ENCODE measurements around the gene CAPZA2.

Gene CAPZA2

DNA sequence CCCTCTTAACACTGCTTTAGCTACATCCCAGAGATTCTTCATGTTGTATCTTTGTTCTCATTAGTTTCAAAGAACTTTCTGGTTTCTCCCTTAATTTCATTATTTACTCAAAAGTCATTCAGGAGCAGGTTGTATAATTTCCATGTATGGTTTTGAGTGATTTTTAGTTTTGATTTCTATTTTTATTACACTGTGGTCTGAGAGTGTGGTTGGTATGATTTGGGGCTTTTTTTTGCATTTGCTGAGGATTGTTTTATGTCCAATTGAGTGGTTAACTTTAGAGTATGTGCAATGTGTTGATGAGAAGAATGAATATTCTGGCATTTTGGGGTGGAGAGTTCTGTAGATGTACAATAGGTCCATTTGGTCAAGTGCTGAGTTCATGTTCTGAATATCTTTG is 37.9 kb upstream of the CAPZA2 start (continued):
- TF ChIP-seq ZNF585B (tag by site-specific recombination; IDR thresholded peaks at IDR 0.05) (no peak), ZNF548 (tag by site-specific recombination; IDR thresholded peaks at IDR 0.05) (no peak)

DNA sequence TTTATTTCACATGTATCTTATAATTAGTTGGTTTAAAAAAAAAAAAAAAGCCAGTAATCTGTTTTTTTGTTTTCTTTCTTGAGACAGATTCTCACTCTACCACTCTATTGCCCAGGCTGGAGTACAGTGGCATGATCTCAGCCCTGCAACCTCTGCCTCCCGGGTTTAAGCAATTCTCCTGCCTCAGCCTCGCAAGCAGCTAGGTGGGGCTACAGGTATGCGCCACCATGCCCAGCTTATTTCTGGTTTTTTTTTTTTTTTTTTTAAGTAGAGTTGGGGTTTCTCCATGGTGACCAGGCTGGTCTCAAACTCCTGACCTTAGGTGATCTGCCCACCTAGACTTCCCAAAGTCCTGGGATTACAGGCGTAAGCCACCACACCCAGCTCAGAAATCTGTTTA is 34.1 kb upstream of the CAPZA2 start:
- no peaks in the 10 kb centered on the region for H3K4me1 ChIP-seq (ENCODE audit: control insufficient read depth, insufficient read depth, low read length)
- TF ChIP-seq EGR2 (tag by site-specific recombination; IDR thresholded peaks at IDR 0.05; ENCODE audit: low read depth) (no peak), ZNF654 (tag by site-specific recombination; IDR thresholded peaks at IDR 0.05; ENCODE audit: low read depth) (peak; percentile 39), ZNF560 (tag by site-specific recombination; IDR thresholded peaks at IDR 0.05; ENCODE audit: borderline replicate concordance) (no peak), WT1 (tag by site-specific recombination; IDR thresholded peaks at IDR 0.05) (no peak)
- H3K9me3 ChIP-seq (ENCODE audit: control insufficient read depth, insufficient read depth, low read depth, low read length) = no peaks in the 10 kb centered on the region
- no peak overlapping the region for H3K27ac ChIP-seq (ENCODE audit: extremely low read depth, low read depth, low read length)
- ChIA-PET CTCF (interaction anchor here (0.6 to 0.7 kb wide), 2 partner anchors 293 to 566 kb away, joined by 4 read pairs; no protein-coding TSS in a partner anchor), POLR2A (no interaction called here)
- H3K4me3 ChIP-seq (ENCODE audit: low read depth, low read length) = no peak overlapping the region
- H3K36me3 ChIP-seq (ENCODE audit: control insufficient read depth in 2 of 2, insufficient read depth in 1 of 2, low read length in 2 of 2) = no peaks in the 10 kb centered on the region

DNA sequence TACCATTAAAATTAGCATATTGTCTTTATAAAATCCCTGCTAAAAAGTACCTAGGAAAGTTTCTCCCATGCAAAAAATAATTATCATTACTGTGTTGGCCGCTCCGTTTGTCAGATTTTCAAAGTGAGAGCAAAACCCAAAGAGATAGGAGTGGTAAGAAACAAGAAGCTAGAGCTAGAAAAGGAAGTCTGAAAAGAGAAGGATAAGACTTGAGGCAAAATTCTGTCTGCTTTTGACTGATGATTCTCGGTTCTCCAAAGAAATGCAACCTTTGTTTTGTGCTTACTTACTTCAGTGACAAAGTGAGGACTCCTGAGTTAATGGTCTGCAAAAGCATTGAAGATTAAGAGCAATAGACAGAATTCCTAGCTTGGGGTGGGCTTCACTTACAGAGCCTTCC is 33.3 kb upstream of the CAPZA2 start:
- CTCF ChIA-PET = interaction anchor here (0.7 kb wide), 1 partner anchor 292 kb away, joined by 4 read pairs; no protein-coding TSS in a partner anchor
- POLR2A ChIA-PET = no interaction called here
- no peaks in the 10 kb centered on the region for H3K36me3 ChIP-seq (ENCODE audit: control insufficient read depth in 2 of 2, insufficient read depth in 1 of 2, low read length in 2 of 2)
- H3K4me1 ChIP-seq (ENCODE audit: control insufficient read depth, insufficient read depth, low read length) = no peaks in the 10 kb centered on the region
- H3K27ac ChIP-seq (ENCODE audit: extremely low read depth, low read depth, low read length) = no peak overlapping the region
- no peak overlapping the region for H3K4me3 ChIP-seq (ENCODE audit: low read depth, low read length)
- no peaks in the 10 kb centered on the region for H3K9me3 ChIP-seq (ENCODE audit: control insufficient read depth, insufficient read depth, low read depth, low read length)
- TF ChIP-seq ZNF501 (tag by site-specific recombination; IDR thresholded peaks at IDR 0.05) (no peak), KLF7 (tag by site-specific recombination; IDR thresholded peaks at IDR 0.05; ENCODE audit: borderline replicate concordance) (no peak), ZNF626 (tag by site-specific recombination; IDR thresholded peaks at IDR 0.05) (no peak), ZNF560 (tag by site-specific recombination; IDR thresholded peaks at IDR 0.05; ENCODE audit: borderline replicate concordance) (no peak)
- TF ChIP-seq, protein P1, sequence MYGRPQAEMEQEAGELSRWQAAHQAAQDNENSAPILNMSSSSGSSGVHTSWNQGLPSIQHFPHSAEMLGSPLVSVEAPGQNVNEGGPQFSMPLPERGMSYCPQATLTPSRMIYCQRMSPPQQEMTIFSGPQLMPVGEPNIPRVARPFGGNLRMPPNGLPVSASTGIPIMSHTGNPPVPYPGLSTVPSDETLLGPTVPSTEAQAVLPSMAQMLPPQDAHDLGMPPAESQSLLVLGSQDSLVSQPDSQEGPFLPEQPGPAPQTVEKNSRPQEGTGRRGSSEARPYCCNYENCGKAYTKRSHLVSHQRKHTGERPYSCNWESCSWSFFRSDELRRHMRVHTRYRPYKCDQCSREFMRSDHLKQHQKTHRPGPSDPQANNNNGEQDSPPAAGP (tag by site-specific recombination; IDR thresholded peaks at IDR 0.05) = no peak

DNA sequence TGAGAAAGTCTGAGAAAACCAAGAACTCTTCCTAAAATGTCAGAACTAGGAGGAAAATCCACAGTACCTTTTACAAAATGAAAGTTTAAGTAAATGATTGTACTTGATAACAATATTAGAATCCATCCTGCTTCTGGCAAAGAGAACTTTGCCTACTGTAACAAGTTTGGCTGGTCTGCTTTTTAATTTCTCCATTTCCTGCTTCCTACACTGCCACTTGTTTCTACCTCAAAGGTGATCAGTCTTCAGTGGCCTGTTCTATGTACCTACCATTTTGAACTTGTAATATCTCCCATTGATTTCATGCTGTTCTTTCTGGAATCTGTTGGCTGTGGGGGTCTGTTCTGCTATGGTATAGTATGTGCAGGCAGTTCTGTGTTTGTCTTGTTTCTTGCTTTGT is 32.9 kb upstream of the CAPZA2 start:
- TF ChIP-seq ZBTB17 (tag by site-specific recombination; IDR thresholded peaks at IDR 0.05) (no peak), HOXD13 (CRISPR knock-in tag; IDR thresholded peaks at IDR 0.05; ENCODE audit: borderline replicate concordance) (no peak), ZNF624 (tag by site-specific recombination; IDR thresholded peaks at IDR 0.05) (no peak), ZNF146 (tag by site-specific recombination; IDR thresholded peaks at IDR 0.05) (no peak), PRDM1 (tag by site-specific recombination; IDR thresholded peaks at IDR 0.05) (peak; percentile 63; the same call in 1 of the 2 replicates), ZNF555 (tag by site-specific recombination; conservative IDR thresholded peaks at IDR 0.05) (no peak), SETDB1 (IDR thresholded peaks at IDR 0.05; ENCODE audit: insufficient read length, low read length) (no peak)
- Histone ChIP-seq H3K36me3 (ENCODE audit: control insufficient read depth in 2 of 2, insufficient read depth in 1 of 2, low read length in 2 of 2) (no peaks in the 10 kb centered on the region), H3K27ac (ENCODE audit: extremely low read depth, low read depth, low read length) (no peak overlapping the region), H3K9me3 (ENCODE audit: control insufficient read depth, insufficient read depth, low read depth, low read length) (no peaks in the 10 kb centered on the region), H3K4me1 (ENCODE audit: control insufficient read depth, insufficient read depth, low read length) (no peaks in the 10 kb centered on the region), H3K4me3 (ENCODE audit: low read depth, low read length) (no peak overlapping the region)
- CTCF ChIA-PET = no interaction called here
- POLR2A ChIA-PET = no interaction called here

DNA sequence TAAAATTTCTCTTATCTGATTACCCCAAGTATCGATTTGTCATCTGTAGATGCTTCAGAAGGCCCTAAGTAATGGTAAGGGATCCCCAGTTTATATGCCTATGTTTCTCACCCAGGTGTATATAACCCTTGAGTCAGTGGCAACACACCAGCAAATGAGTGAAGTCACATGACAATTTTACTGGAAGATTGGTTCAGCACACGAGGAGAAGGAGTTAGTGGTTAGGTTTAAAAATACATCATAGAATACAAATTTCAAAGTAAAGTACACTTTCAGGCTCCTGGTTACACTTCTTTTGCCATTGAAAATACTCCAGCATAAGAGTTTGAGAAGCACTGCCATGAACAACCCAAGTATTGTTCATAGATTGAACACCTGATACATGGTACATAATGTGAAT is 29.7 kb upstream of the CAPZA2 start:
- ChIA-PET POLR2A (no interaction called here), CTCF (no interaction called here)
- TF ChIP-seq ZSCAN23 (tag by site-specific recombination; IDR thresholded peaks at IDR 0.05) = no peak
- TF ChIP-seq TCF7L2 (IDR thresholded peaks at IDR 0.05; ENCODE audit: borderline replicate concordance, low read depth, low read length) = no peak
- no peak for TF ChIP-seq ZNF548 (tag by site-specific recombination; IDR thresholded peaks at IDR 0.05)
- TF ChIP-seq ZXDB (tag by site-specific recombination; IDR thresholded peaks at IDR 0.05) = no peak
- no peak for TF ChIP-seq ZNF560 (tag by site-specific recombination; IDR thresholded peaks at IDR 0.05; ENCODE audit: borderline replicate concordance)
- no peak for TF ChIP-seq ZIC2 (tag by site-specific recombination; IDR thresholded peaks at IDR 0.05)
- no peaks in the 10 kb centered on the region for H3K9me3 ChIP-seq (ENCODE audit: control insufficient read depth, insufficient read depth, low read depth, low read length)
- no peak overlapping the region for H3K27ac ChIP-seq (ENCODE audit: extremely low read depth, low read depth, low read length)
- no peaks in the 10 kb centered on the region for H3K4me1 ChIP-seq (ENCODE audit: control insufficient read depth, insufficient read depth, low read length)
- H3K4me3 ChIP-seq (ENCODE audit: low read depth, low read length) = no peak overlapping the region
- no peaks in the 10 kb centered on the region for H3K36me3 ChIP-seq (ENCODE audit: control insufficient read depth in 2 of 2, insufficient read depth in 1 of 2, low read length in 2 of 2)

Data from HEK293 (cell line).